SK-N-SH (cell line): ENCODE measurements around the gene EEF2K. TPM values are rescaled to one million over a fixed set of nuclear protein-coding genes. Genes with fewer than 3 reads are reported as not detected.
A peak's percentile ranks its signal among the peaks of the same experiment; 100 is the strongest.

ENCODE experiments used
- CTCF ChIA-PET: fragments of 300-600, 350-600 bp; formaldehyde crosslinking; extraction: SDS; loops from one replicate; lab custom pipeline; 2021; lab: Yijun Ruan, JAX
- POLR2A ChIA-PET: fragments of 350-600 bp; sonication (Branson Sonifier 250); formaldehyde crosslinking; extraction: SDS; loops from one replicate; lab custom pipeline; 2020; ENCODE audit warnings: antibody characterized with exemption, inconsistent platforms; lab: Yijun Ruan, JAX
- DNase-seq: peaks from one replicate; pipeline ENCODE4 v3.0.0; 2012
- H2AFZ ChIP-seq: fragments of 200-600 bp; sonication (generic); 2 replicates; pipeline ENCODE4 v1.8.1; 2016; ENCODE audit warnings: antibody characterized with exemption, mild to moderate bottlenecking, low read depth
- H3F3A ChIP-seq: fragments of 200-600 bp; sonication (generic); replicated peaks from 2 replicates; pipeline ENCODE3; 2016; ENCODE audit warnings: antibody characterized with exemption, mild to moderate bottlenecking; ENCODE audit not compliant: insufficient read depth
- H3K27ac ChIP-seq, 2 experiments: fragments of 200-500 bp in 1 of 2; fragments of 200-600 bp in 1 of 2; sonication (Bioruptor generic) in 1 of 2; sonication (generic), shearing (Covaris generic) in 1 of 2; 2 replicates each; pipeline versions ENCODE4 v1.5.1 to v1.6.1; 2014 to 2016; ENCODE audit warnings: low read depth in 2 of 2, inconsistent platforms in 1 of 2, low read length in 1 of 2, mild to moderate bottlenecking in 1 of 2, mixed read lengths in 1 of 2
- H3K27me3 ChIP-seq: fragments of 200-600 bp; sonication (generic), shearing (Covaris generic); 2 replicates; pipeline ENCODE4 v1.6.1; 2016; ENCODE audit warnings: mixed run types; ENCODE audit not compliant: insufficient read depth
- H3K36me3 ChIP-seq, 2 experiments: fragments of 200-500 bp in 1 of 2; fragments of 200-600 bp in 1 of 2; sonication (Bioruptor generic) in 1 of 2; sonication (generic) in 1 of 2; replicated peaks in 1 of 2; 2 replicates each; pipeline versions ENCODE3 to v1.5.1; 2014 to 2016; ENCODE audit warnings: low read length in 1 of 2, mild to moderate bottlenecking in 1 of 2; ENCODE audit not compliant: insufficient read depth in 2 of 2, control insufficient read depth in 1 of 2
- H3K4me1 ChIP-seq, 2 experiments: fragments of 200-500 bp in 1 of 2; fragments of 200-600 bp in 1 of 2; sonication (Bioruptor generic) in 1 of 2; sonication (generic), shearing (Covaris generic) in 1 of 2; 2 replicates each; pipeline versions ENCODE4 v1.5.1 to v1.6.1; 2014 to 2016; ENCODE audit warnings: low read depth in 1 of 2, low read length in 1 of 2, mixed run types in 1 of 2; ENCODE audit not compliant: insufficient read depth in 2 of 2, control insufficient read depth in 1 of 2
- H3K4me2 ChIP-seq: fragments of 200-600 bp; sonication (generic), shearing (Covaris generic); 2 replicates; pipeline ENCODE4 v1.6.1; 2017; ENCODE audit warnings: mixed run types
- H3K4me3 ChIP-seq, 2 experiments: fragments of 200-500 bp in 1 of 2; fragments of 200-600 bp in 1 of 2; sonication (Bioruptor generic) in 1 of 2; sonication (generic), shearing (Covaris generic) in 1 of 2; 2 replicates each; pipeline versions ENCODE4 v1.5.1 to v1.8.1; 2014 to 2016; ENCODE audit warnings: low read depth in 2 of 2, inconsistent platforms in 1 of 2, low read length in 1 of 2, mild to moderate bottlenecking in 1 of 2, mixed read lengths in 1 of 2, moderate library complexity in 1 of 2
- H3K79me2 ChIP-seq: fragments of 200-600 bp; sonication (generic); 2 replicates; pipeline ENCODE4 v1.8.1; 2017; ENCODE audit warnings: mild to moderate bottlenecking; ENCODE audit not compliant: insufficient read depth
- H3K9ac ChIP-seq: fragments of 200-600 bp; sonication (generic); 2 replicates; pipeline ENCODE4 v1.6.1; 2017; ENCODE audit warnings: mixed run types
- H3K9me2 ChIP-seq: fragments of 200-600 bp; sonication (generic); 2 replicates; pipeline ENCODE4 v1.6.1; 2017; ENCODE audit warnings: mixed run types
- H3K9me3 ChIP-seq: fragments of 200-600 bp; sonication (generic); 2 replicates; pipeline ENCODE4 v1.6.1; 2017; ENCODE audit warnings: mixed run types, mild to moderate bottlenecking, moderate library complexity
- H4K20me1 ChIP-seq: fragments of 200-600 bp; sonication (generic); 2 replicates; pipeline ENCODE4 v1.6.1; 2017; ENCODE audit warnings: mild to moderate bottlenecking, mixed run types; ENCODE audit not compliant: insufficient read depth
- GATA2 ChIP-seq: sonication (generic); formaldehyde crosslinking; IDR thresholded peaks from 2 replicates; pipeline ENCODE4 v1.5.0; 2020; ENCODE audit warnings: mild to moderate bottlenecking, missing genetic modification reagents
- MXI1 ChIP-seq: IDR thresholded peaks from 2 replicates; pipeline ENCODE4 v1.6.1; 2012; ENCODE audit warnings: mild to moderate bottlenecking, low read depth, low read length, improper control_type of control experiment
- NFIC ChIP-seq: IDR thresholded peaks from 2 replicates; pipeline ENCODE4 v1.4.0; 2012; ENCODE audit warnings: borderline replicate concordance
- RFX5 ChIP-seq: IDR thresholded peaks from 2 replicates; pipeline ENCODE4 v1.6.1; 2012; ENCODE audit warnings: mild to moderate bottlenecking, improper control_type of control experiment, low read length
- RXRA ChIP-seq: IDR thresholded peaks from 2 replicates; pipeline ENCODE4 v1.4.0; 2012; ENCODE audit warnings: low read depth, mild to moderate bottlenecking, borderline replicate concordance
- SIN3A ChIP-seq: IDR thresholded peaks from 2 replicates; pipeline ENCODE4 v1.6.1; 2012; ENCODE audit warnings: low read depth, mild to moderate bottlenecking, low read length, moderate library complexity, borderline replicate concordance
- SMC3 ChIP-seq: IDR thresholded peaks from 2 replicates; pipeline ENCODE4 v1.6.1; 2012; ENCODE audit warnings: low read depth, low read length, improper control_type of control experiment
- WGBS: methylation state at CpG from one replicate; pipeline ENCODE4 v1.1.6; 2017; ENCODE audit warnings: low lambda C conversion rate; 5-methylcytosine and 5-hydroxymethylcytosine counted together
- polyA plus RNA-seq, 3 experiments: library from polyadenylated mRNA; depleted of rRNA; stranded (reverse); fragments of >200 nt; gene quantifications; 2 replicates each; pipeline ENCODE4 v1.2.3, GENCODE V29; 2012
- TF ChIP-seq, protein P1 (sequence below): IDR thresholded peaks from 2 replicates; pipeline ENCODE4; 2012

The EEF2K gene
- polyA plus RNA-seq, 1 of the 3 experiments (the other 2 are of a cell fraction) = 8.0 TPM

- Histone ChIP-seq H3K4me1 (no peaks in the 10 kb centered on the region; a peak in 1 of 4 replicates), H4K20me1 (peaks cover 7% of the 10 kb centered on the region), H3K27ac (no peak overlapping the region), H3K27me3 (no peaks in the 10 kb centered on the region), H3F3A (peaks cover 14% of the 10 kb centered on the region), H3K36me3 (no peaks in the 10 kb centered on the region), H3K9me3 (no peaks in the 10 kb centered on the region), H3K4me2 (no peak overlapping the region), H3K4me3 (no peak overlapping the region), H3K9me2 (no peaks in the 10 kb centered on the region), H3K79me2 (peaks cover 9% of the 10 kb centered on the region; the same call in 1 of the 2 replicates), H2AFZ (no peak overlapping the region), H3K9ac (no peak overlapping the region)
- 86% methylated on average over 10 of the region's 11 CpGs for WGBS
- ChIA-PET POLR2A (no interaction called here), CTCF (no interaction called here)
- DNase-seq = no peak
- TF ChIP-seq NFIC (no peak), SMC3 (no peak), RFX5 (no peak), RXRA (no peak), MXI1 (no peak)
- TF ChIP-seq, protein P1, sequence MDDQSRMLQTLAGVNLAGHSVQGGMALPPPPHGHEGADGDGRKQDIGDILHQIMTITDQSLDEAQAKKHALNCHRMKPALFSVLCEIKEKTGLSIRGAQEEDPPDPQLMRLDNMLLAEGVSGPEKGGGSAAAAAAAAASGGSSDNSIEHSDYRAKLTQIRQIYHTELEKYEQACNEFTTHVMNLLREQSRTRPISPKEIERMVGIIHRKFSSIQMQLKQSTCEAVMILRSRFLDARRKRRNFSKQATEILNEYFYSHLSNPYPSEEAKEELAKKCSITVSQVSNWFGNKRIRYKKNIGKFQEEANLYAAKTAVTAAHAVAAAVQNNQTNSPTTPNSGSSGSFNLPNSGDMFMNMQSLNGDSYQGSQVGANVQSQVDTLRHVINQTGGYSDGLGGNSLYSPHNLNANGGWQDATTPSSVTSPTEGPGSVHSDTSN = no peak
Measured at GRCh38 chr16:22293137-22294106, 87.3 kb downstream of the EEF2K start.

DNA sequence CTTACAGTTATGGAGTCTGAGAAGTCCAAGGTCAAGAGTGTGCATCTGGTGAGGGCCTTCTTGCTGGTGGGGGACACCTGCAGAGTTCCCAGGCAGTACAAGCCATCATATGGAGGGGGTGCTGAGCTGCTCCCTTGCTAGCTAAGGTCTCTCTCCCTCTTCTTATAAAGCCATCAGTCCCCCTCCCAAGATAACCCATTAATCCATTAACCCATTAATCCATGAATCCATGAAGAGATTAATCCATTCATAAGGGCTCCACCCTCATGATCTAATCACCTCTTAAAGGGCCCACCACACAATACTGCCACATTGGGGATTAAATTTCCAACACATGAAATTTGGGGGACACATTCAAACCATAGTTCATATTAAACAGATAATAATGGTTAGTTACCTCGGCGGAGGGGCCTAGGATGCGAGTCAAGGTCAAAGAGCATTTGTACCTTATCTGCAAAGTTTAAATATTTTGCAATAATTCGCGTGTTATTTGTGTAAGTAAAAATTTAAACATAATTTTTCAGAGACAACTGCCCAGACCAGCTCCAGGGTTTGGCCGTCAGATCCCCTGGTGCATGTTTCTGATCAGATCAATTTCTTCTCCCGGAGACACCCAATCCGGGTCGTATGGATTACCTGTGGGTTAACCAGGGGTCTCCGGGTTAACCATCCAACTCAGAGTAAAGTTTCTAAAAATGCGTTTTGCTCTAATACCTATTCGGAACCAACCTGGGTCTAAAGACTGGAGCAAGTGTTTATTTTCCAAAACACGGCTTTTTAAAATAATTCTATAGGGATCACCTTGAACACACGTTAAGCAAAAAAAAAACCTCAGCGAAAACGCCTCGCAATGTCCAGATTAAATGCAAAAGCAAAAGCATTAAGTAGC lies 90.4 kb downstream of the EEF2K start:
- Histone ChIP-seq H3K4me1 (peaks cover 0 to 9% of the 10 kb centered on the region in 2 experiments; a peak in 1 of 4 replicates), H3K27me3 (no peaks in the 10 kb centered on the region), H3K27ac (peak overlapping the region in 1 of 2 experiments; percentile 3; a peak in 1 of 4 replicates), H3K4me3 (peak overlapping the region; percentile 78 to 84), H4K20me1 (peaks cover 34% of the 10 kb centered on the region), H3K9me3 (no peaks in the 10 kb centered on the region), H3K9ac (peak overlapping the region; percentile 41), H3K9me2 (no peaks in the 10 kb centered on the region), H3K4me2 (peak overlapping the region; percentile 67), H3K79me2 (peaks cover 32% of the 10 kb centered on the region; the same call in 1 of the 2 replicates), H3F3A (peaks cover 26% of the 10 kb centered on the region), H3K36me3 (no peaks in the 10 kb centered on the region), H2AFZ (peak overlapping the region; percentile 78)
- DNase-seq = no peak
- under 1% methylated on average over 17 of the region's 17 CpGs for WGBS
- ChIA-PET POLR2A (no interaction called here), CTCF (interaction anchor here (0.5 to 6.4 kb wide), 12 partner anchors 14 to 295 kb away, joined by 3 to 115 read pairs (median 5); partner anchors contain the start of genes EEF2K and PDZD9)
- TF ChIP-seq SIN3A = no peak
- TF ChIP-seq GATA2 (CRISPR knock-in tag) = peak; percentile 25; the same call in 1 of the 2 replicates
